SHP77 treated with DMSO at 0.1 percent for 48 hours (cell line): ENCODE data around the gene CCSER1.

Source experiments
- DNase-seq: peaks from one replicate; lab custom pipeline; 2025; lab: John Stamatoyannopoulos, UW

The CCSER1 gene

DNA sequence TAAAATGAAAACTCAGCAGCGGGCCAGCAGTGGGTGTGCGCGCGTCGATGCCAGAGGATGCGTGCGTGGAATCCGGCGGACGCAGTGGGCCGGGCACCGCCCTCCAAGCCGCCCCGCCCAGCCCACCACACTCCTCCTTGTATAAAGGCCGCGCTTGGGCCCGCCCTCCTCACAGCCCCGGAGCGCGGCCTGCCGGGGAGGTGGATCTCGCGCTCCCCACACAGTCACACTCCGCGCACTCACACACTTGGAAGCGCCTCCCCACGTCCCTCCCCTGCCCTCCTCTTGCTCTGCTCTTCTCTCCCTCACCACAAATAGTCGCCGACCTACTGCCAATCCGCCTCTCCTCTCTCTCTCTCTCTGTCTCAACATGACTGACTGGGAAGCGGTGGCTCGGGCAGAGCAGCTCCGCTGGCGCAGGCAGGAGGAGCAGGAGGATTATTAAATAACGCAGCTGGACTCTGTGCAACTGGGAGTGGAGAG lies at the start of gene CCSER1:
Gene CCSER1 (plus strand): TSS at position 172 of the 483 bp plus-strand sequence.
- DNase-seq, result peak; percentile 13

DNA sequence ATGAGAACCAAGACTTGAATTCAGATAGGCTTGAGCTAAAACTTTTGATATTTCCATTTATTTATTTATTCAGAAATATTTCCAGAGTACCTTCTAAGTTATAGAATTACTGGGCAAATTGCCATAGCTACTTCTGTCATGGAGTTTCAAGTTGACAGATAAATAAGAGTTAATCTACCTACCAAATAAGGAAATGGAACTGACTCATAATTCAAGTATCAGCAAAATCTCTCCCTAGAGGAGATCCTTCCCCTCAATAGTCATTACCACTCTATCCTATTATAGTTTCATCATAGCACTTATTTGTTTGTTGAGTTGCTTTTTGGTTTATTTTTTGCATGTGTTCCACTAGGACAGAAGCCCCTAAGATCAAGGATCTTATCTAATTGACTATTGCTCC lies 48.8 kb upstream of the CCSER1 start:
- DNase-seq, result no peak

DNA sequence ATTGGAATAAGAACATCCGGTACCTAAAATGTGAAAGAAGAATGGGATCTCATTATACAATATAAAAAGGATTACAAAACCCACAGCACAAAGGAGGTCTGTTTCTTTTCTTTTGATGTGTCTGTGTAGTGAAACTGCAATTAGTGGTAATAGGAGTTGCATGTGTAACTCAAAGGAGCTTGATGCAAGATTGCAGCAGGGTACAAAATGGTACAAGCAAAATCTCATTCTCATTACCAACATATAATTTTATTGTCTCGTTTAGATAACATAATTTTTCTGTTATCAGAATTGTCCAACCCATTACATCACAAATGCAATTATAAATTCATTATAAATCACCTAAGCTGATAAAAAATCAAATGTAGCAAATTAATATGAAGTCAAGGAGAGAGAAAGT lies 47.1 kb upstream of the CCSER1 start:
- DNase-seq, result no peak

DNA sequence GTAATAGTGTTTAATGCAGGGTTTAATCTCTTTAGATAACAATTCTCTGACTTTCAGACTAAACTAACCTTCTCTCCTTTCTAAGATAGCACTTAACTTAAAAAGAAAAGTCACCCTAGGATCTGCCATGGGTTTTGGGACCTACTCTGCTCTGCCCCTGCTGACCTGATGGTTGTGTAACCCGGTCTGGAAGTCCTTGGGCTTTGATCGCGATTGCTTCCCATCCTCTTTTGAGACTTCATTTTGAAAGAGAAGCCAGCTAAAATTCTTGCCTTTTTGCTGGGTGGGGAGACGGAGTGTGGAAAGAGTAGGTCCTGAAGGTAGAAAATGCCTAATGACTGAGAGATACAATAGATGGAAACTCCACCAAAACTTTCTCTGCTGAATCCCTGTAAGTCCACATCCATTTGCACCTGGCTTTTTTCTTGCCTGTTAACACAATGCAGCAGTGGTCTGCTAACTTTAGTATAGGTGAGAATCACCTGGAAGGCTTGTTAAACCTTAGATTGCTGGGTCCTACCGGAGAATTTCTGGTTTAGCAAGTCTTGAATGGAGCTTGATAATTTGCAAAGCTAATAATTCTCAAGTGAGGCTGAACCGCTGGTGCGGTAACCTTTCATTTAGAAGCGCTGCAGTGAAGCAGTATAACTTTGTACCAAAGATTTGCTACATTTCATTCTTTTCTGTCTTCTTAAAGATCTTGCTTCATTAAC lies 45.6 kb upstream of the CCSER1 start:
- no peak for DNase-seq

DNA sequence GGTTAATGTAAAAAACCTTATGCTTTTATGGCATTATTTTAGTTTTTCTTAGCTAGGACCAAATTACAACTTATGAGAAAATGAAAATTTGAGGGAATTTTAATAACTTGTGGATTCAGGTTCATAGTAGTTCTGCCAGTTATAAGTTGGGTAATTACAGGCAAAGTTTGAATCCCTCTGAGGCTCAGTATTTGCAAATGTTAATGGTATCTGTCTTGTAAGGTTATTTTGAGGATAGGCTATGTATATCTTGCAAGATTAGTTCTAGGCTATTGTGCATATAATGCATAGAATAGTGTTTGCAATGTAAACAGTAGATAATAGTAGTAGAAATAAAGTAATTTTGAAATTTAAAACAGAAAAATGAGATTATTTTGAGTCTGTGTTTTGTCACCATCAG lies 44.7 kb upstream of the CCSER1 start:
- DNase-seq, result no peak

DNA sequence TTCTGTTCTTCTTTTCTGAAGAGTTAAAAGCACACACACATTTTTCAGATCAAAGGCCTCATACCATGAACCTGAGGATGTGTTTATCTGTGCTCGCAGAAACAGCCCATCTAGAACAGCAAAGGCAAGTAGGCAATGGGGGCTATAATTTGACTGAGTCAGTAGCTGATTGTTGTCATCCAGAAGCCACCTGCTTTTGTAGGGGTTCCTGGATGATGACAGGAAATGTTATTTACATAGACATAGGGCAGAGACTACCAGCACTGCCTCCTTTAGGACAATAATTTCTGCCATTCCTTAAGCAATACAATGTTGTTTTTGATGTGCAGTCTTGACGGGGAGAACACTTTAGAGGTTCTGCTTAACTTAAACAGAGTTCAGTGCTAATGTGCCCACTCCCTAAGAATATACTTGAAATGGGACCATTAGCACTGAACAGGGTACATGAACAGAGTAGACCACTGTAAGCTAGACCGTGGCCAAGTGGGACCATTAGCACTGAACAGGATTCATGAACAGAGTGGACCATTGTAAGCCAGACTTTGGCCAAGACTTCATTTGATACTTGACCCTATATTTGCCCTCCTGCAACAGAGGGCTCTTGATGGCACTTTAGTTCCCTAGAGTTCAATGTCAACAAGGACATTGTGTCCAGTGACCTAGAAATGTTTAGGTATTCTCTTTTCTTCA lies 42.8 kb upstream of the CCSER1 start:
- DNase-seq, result no peak

DNA sequence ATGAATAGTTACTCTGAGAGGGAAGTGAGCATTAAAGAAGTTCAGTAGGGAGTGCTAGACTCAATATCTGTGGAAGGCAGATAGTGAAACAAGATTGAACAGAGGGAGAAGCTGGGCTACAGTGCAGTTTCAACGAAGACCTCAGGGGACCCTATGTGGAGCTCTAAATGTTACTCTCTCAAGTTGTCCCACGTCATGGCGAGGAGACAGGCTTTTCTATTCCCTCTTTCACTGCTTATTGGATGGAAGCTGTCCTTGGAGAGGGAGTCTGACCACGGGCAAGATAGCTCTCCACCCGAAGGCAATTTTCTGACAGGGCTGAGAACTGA lies 42.3 kb upstream of the CCSER1 start:
- DNase-seq, result no peak

DNA sequence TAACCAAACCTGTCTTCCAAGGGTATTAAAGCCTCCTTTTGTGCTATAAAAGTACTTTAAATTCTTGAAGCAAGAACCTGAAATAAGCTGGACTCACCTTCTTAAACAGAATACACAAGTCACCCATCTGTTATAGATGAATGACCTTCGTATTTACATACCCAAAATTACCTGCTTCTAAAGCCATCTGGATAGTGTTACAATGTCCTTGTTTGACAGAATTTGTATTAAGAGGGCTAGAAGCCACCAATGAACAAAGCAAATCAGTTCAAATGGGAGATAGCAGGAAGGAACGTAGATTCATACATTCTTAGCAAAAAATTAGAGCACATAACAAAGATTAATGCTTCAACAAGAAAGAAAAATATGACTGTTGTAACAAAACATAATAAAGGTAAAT lies 33.7 kb upstream of the CCSER1 start:
- no peak for DNase-seq

DNA sequence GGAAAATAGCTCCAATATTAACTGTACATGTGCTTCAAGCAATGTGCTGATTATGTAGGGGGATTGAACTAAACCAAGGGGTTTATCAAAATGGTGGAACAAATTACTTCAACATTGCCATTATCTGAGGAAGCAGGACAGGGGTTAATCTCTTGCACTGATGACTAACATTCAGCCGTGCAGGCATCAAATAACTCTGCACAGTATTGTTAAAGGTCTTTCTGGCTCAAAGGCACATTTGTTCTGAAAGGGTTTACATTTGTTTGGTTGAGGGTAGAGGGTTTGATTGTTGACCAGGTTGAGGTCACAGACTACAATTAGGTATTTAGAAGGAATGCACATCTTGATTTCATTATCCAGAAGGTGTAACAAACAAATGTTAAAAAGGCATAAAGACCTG lies 32.2 kb upstream of the CCSER1 start:
- no peak for DNase-seq

DNA sequence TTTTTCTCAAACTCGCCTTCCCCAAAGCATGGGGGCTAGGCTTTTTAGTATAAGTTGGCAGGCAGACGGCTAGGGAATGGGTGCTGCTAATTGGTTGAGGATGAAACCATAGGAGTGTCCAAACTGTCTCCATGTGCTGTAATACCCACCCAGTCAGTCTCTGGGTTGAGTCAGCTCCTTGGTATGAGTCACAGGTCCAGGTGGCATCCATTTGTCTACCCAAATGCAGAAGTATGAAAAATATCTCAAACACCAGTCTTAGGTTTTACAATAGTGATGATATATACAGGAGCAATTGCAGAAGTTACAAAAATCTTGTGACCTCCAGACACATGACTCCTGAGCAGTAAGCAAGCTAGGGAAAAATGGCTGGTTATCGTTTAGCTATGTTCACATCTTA lies 27.4 kb upstream of the CCSER1 start:
- no peak for DNase-seq

DNA sequence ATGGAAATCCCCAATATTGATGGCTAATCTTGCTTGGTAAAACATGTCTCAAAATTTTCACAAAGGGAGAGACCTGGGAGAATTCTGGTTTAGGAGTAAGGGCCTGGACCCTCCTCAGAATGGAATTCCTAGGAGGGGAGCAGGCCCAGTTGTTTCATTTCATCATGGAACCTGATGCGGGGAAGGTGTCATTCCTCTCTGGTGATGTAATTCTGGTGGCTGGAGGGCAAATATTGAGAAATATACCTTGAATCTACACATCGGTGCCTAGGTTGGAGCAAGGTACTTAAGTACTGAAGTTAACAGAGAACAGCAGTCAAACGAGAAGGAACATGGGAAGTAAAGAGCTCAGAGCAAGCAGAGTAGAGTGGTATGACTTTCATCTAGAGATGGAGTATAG lies 23.2 kb upstream of the CCSER1 start:
- no peak for DNase-seq

DNA sequence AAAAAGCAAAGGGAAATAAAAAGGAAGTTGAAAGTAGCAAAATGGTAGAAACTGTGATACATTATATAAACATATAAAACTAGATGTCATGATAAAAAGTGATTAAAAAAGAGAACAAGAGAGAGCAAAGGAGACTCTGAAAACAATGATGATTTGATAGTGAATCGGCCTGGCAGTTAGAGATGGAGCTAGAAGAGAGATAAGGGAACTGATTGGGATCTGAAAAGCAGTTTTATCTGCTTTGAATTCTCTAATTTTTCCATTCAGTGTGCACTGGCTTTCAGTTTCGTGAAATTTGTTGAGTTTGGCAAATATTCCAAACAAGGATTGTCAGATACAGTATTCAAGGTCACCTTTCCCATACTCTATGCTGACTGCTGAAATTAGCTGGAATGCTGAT lies 21.9 kb upstream of the CCSER1 start:
- no peak for DNase-seq

DNA sequence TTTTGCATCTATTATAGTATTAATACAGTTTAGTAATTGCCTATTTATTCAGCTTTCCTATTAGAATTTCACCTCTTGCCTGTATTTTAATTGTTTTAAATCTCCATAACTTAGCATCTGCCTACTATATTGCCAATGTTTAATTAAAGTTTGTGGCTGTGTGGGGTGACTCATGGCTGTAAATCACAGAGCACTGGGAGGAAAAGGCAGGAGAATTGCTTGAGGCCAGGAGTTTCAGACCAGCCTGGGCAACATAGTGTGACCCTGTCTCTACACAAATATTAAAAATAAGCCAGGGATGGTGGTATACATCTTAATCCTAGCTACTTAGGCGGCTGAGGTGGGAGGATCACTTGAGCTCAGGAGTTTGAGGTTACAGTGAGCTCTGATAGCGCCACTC lies 14.5 kb upstream of the CCSER1 start:
- DNase-seq, result no peak

DNA sequence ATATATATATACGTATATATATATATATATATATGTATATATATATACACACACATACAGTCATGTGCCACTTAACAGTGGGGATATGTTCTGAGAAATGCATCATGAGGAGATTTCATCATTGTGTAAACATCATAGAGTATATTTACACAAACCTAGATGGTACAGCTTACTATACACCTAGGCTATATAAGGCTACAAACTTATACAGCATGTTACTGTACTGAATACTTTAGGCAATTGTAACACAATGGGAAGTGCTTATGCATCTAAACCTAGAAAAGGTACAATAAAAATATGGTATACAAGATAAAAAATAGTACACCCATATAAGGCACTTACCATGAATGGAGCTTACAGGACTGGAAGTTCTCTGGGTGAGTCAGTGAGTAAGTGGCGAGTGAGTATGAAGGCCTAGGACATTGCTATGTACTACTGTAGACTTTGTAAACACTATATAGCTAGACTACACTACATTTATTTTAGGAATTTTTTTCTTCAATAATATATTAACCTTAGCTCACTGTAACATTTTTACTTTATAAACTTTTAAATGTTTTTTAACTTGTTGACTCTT lies 13.2 kb upstream of the CCSER1 start:
- DNase-seq, result no peak

DNA sequence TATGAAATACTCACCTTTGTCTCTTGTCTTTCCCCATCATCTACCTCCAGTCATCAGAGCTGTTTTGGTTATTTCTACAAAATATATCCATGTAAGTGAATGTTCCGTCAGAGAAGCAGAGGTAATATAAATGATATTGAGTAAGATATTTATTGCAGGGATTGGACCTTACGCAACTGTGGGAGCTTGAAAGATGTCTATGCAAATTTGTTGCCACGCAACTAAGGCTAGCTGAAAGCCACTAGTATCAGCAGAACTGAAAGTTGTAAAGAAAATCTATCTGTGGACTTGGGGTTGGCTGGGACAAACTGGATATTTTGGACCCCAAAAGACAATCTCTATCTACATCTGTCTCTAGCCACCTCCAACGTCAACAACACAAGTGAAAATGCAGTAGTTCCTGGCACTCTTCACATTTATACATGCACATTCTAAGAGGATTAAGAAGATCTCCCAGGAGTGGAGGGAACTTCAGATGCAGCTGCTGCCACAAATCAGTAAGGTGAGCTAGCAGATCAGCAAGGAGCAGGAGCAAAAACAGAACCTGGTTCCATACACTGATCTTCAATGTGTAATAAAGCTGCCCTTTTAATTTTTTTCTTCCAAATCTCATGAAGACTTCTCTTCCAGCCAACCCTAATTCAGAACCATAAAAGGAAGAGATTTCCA lies 8.5 kb upstream of the CCSER1 start:
- no peak for DNase-seq

DNA sequence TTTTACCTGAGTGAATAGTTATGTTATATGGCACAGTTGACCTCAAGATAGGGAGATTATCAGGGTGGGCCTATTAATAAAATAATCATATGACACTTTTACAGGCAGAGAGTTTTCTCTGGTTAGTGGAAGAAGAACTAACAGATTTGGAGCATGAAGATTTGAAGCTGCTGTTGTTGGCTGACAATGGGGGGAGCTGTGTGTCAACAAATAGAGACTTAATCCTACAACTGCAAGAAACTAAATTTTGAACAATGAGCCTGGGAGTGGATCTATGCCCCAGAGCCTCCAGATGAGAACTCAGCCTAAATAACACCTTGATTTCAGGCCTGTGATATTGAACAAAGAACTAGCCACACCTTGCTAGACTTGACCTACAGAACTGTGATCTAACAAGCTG lies 7.2 kb upstream of the CCSER1 start:
- DNase-seq, result no peak

DNA sequence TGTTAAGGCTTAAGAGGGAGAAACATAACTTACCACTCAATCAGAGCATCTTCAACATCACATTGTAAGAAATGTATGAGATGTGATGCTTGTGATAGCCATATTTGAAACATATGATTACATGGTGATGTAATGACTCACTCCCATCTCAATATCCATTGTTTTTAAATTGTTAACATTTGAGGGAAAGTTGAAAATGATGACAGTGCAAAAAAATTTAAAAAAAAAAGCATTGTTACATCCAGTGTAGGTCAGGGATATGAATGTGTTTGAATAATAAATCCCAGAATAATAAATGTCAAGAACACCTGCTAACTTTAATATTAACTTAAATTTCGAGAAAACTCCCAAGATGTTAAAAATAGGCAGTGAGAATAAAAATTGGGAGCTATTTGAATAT lies 6.4 kb upstream of the CCSER1 start:
- DNase-seq, result no peak

DNA sequence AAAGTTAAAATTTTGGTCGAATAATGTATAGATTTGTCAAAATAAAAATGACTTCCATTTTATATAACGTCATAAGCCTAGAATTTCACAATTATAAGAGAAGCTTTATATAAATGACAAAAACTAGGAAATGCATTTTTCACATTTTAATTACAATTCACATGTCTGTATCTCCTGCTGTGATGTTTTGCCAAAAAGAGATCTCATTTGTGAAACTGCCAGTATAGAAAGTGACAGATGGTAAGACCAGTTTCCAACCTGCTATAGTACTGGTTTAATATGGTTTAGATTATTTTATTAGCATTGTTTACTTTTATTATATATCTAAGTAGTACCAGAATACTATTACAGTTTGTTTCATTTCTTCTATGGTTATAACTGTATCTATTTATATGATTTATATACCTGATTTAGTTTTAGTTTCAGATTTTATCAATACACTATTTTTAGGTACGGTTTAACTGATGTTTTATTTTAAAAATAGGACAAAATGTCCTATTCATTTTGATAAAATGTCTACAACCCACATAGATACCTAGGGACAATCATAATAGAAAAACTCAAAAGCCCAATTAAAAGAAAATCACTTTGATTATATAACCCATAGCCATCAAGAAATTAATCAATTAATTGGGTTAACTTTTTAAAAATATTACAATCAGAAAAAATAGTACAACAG lies 5.4 kb upstream of the CCSER1 start:
- no peak for DNase-seq

DNA sequence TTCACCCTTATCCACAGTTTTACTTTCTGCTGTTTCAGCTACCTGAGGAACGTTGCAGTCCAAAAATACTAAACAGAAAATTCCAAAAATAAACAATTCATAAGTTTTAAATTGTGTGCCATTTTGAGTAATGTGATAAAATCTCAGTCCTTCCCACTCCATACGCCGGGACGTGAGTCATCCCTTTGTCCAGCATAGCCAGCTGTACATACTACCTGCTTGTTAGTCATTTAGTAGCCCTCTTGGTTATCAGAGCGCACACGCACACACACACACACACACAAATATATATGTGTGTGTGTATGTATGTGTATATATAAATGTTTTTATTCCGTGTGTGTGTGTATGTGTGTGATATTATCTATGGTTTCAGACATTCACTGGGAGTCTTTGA lies 4.8 kb upstream of the CCSER1 start:
- DNase-seq, result no peak

DNA sequence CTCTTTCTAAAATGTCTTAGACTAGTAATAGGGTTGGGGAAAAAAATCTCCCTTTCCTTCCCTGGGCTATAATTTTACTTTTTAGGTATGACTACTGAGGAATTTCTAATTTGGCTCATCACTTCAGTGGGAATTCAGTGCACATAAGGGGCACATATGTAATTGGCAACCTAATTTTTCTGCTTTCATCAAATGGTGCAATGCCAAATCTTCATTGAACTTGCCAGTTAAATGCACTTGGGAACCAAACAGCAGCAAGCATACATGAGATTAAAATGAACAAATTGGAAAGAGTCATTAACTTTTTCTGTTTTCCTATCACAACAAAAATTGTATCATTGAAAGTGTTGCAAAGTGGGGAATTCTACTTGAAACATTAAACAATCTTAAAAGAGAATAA lies 2.9 kb upstream of the CCSER1 start:
- no peak for DNase-seq

DNA sequence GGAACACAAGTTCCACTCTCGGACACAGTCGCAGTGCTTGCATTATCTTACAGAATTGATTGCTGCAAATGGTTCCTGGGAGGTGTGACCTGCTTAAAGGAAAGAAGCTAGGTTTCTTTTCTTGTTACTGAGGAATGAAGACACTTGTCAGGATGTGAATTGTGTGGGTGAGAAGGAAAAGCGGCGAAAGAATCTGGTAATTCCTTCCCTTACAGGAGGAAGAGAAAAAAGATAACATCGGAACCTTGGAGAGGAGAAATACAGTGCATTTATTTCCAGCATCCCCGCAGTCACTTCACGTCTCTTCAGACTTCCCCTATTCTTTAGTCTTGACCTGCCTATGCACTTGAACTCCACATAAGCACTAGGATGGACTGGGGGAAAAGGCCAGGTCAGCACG lies 389 bp upstream of the CCSER1 start:
- no peak for DNase-seq

DNA sequence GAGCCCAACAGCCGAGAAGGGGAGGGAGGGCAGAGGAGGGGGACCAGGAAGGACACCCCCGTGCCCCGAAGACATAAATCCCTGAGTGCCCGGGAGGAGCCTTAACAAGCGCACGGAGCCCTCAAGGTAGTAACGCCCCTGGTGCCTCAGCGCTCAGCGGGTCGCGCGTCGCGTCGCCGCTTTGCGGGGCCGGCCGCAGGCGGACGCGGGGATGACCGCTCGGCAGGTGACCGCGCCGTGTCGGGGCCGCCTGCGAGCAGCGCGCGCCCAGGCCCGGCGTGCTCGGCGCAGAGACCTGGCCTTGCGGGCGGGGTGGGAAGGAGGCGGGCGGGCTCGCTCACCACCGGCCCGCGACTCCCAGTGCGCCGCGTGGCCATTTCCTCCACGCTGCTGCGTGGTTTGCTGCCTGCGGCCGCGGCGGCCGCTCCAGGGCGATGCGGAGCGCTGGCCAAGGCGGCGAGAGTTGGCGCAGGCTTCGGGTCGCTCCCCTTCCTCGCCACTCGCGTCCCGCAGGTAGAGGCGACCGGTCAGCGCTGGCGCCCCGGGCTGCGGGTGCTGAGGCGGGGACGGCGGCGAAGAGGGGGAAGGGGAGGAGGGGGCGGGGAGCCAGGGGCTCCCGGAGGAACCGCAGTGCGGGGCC lies 632 bp downstream of the CCSER1 start:
- no peak for DNase-seq
